ENCODE results near the gene TEX11.

Gene TEX11

DNA sequence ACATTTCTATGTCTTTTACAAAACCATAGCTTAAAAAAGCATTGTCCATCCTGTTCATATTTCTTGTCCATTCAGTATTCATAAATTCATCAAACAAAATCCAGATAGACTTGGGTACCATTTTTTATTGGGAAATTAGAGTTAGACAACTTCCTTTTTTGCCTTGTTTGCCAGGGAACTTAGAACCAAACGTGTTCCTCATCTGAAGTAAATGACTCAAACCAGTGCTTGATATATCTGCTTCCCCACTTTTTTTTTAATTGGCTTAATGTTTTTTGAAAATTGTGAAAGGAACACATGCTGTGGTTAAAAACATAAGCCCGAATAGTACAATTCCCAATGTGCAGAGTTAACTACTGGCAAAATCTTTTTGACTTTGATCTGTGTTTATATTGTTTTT is 419.7 kb downstream of the TEX11 start:
- no peak for DNase-seq

DNA sequence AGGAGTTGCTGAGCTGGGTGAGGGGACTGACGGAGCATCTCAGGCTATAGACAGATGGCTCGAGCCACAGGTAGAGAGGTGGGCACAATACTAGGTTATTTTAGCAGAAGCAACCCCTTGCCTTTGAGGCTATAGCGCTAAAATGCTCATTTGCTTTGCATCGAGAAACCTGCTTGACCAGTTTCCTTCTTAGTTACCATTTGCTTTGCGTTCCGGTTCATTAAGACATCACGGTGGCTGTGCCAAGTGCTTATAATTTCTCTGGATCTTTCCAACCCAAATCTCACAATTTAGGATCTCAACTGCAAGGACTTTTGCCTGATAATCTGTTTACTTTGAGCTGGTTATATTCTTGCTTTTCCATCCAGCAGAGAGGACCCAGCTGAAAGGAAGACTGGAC is 423.0 kb downstream of the TEX11 start:
- DNase-seq, result no peak

DNA sequence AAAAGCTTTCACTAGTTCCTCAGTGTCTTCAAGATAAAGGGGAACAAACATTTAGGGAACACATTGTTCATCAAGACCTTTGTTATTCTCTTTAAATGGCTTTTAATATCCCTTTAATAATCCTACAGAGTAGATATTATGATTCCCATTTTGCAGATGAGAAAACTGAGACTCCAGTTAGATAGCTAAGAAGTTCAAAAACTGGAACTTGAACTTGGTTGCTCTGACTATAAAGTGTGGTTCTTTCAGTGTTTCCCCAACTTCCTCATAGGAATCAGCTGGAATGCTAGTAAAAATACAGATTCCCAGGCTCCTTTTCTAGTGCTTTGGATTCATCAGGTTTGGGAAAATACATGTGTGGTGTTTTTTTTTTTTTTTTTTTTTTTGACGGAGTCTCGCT is 426.2 kb downstream of the TEX11 start:
- no peak for DNase-seq

DNA sequence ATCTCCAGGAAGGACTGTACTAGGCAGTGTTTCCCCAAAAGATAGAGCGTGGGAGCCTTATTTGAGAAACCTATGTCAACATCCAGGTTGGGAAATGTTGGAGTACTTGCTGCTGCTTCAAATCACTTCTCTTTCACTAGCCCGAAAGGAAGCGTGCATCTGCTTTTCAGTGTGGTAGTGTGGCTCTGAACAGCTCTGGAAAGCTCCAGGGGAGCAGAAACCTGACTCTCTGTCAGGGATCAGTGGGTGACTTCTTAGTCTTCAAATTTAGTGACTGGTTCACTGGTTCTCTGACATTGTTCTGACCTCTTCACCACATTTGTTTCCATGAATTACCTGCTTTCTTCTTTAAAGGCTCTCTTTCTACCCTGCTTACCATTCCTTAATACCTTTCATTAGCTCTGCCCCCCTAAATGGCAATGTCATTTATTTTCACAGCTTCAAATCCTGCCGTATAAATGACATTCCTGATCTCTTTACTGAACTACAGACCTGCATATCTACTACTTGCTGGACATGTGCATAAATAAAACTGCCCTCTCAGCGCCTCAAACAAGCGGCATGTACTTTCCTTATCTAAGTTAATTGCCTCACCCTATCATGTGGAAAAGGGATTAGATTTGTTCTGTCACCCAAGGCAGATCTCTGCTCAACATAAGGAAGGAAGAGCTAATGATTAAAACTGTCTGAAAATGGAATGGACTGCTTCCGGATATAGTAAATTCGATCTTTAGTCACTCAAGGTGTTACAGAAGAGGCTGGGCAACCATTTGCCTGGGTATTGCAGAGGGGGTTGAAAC is 426.8 kb downstream of the TEX11 start:
- no peak for DNase-seq

DNA sequence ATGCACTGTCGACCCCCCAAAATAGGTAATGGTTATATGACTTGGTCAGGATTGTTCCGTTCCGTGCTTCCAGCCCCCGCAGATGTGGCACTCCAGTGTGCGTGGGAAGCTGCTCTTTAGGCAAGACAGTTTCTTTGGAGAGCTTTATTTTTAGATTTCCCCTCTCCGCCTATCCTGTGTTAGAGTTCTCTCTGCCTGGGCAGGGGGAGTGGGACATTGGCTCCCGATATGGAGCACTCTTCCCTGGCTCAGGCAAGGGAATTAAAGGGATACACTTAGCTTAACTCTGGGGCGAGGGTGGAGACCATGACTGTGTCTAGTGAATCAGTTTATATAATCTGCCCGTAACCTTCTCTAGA is 427.9 kb downstream of the TEX11 start:
- DNase-seq, result no peak

DNA sequence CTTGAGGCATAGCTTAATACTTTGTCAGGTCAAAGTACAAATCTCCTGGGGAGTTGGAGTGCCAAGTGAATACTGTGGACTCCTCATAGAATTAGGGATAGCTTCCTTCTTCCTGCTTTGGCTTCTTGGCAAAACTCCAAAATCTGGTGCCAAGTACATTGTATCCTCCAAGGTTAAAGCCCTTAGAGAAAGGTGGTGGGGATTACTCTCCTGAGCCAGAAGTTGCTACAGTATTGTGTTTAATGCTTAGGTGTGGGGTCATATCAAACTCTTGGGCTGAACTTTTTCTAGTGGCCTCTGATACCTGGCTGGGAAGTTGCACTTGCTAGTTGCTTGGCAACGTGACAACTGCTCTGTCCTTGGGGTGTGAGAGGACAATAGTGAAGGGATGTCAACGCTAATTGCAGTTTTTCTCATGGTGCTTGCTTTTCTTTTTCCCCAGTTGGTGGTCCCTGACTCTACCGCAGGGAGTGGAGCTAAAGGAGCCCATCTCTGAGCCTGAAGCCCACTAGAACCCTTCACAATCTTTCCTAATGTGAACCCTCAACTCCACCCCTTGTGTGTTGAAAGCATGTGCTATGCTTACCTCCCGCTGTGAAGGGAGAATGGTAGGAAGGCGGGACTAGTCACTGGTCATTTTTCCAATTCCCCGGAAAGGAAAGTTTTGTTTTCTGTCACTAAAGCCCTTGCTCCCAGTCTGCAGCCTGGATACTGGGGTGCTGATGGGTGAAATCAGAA is 428.4 kb downstream of the TEX11 start:
- DNase-seq, result no peak

DNA sequence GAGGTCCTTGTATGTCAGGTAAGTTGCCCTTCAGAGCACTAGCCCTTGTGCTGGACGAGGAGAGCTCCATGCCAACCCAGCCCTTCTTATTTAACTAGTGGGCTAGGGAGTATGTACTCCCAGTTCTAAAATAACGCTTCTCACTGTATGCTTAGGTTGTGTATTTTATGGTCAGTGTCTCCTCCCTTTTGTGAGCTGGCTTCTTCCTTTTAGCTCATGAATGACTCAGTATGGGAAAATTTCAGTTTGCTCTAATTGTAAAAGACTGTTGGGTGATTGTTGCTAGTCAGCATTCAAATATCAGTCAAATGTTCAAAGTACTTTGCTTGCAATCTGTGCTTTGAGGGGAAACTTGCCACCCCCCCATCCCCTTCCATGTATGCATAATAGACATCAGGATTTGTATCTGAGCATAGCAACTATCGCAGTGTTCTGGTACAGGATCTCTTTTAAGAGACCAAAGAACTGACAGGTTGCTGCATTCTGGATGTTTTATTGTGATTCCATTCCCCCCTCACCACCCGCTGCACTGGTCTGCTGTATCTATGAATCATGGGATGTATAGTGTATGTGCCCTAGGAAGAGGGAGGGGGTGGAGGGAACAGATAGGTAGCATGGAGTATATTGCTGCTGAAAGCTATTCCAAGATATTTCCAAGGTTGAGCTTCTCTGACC is 429.1 kb downstream of the TEX11 start:
- DNase-seq, result no peak
